ENCODE results near the gene ARHGEF7. TPM values are rescaled to one million over a fixed set of nuclear protein-coding genes. Genes with fewer than 3 reads are reported as not detected.
A peak's percentile ranks its signal among the peaks of the same experiment; 100 is the strongest.

The ARHGEF7 gene
- total RNA-seq, 2 donors from 2014 or later = 55.1 to 64.4 TPM

DNA sequence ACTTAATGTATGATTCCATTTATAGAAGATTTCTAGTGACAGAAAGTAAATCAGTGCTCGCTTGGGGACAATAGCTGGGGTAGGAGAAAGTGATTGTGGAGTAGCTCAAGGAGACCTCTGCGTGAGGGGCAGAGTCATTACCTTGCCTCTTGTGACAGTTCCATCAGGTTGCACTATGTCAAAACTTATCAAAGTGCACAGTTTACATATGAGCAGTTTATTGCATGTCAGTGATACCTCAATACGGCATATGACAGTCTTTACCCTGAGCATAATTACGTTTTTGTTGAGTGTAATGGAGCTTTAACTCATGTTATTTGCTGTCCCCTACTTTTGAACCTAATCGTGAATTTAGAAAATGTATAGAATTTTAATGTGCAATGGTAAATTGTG is 15.0 kb downstream of the ARHGEF7 start:
- DNase-seq = no peak
- H3K9me3 Mint-ChIP-seq = no peaks in the 10 kb centered on the region
- no peak overlapping the region for H3K27ac Mint-ChIP-seq
- no peaks in the 10 kb centered on the region for H3K36me3 Mint-ChIP-seq (ENCODE audit: insufficient read depth in 2 of 2)
- no peak for ATAC-seq (replicated peaks in 1 of 2)
- no peaks in the 10 kb centered on the region for H3K4me1 Mint-ChIP-seq (ENCODE audit: low read depth)
- H3K4me3 Mint-ChIP-seq = no peak overlapping the region
- no peaks in the 10 kb centered on the region for H3K27me3 Mint-ChIP-seq (ENCODE audit: low read depth)

DNA sequence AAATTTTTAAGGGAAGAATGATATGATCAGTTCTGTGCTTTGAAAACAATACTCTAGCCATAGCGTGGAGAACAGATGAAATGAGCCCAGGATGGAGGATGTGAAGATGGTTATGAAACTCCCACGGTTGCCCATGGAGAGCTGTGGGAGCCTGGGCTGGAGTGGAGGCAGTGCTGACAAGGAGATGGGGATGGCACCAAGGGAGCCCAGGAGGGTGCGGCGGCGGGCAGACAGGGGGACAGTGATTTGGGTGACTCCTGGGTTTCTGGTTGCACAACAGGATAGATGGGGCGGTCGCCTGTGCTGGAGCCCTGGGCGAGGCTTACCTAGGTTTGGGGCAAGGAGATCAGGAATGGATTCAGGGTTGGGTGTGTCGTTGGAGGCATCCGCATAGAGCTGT is 15.9 kb downstream of the ARHGEF7 start:
- no peak for ATAC-seq (replicated peaks in 1 of 2)
- DNase-seq = no peak
- H3K36me3 Mint-ChIP-seq (ENCODE audit: insufficient read depth in 2 of 2) = no peaks in the 10 kb centered on the region
- no peaks in the 10 kb centered on the region for H3K27me3 Mint-ChIP-seq (ENCODE audit: low read depth)
- H3K4me1 Mint-ChIP-seq (ENCODE audit: low read depth) = no peaks in the 10 kb centered on the region
- H3K9me3 Mint-ChIP-seq = no peaks in the 10 kb centered on the region
- no peak overlapping the region for H3K27ac Mint-ChIP-seq
- no peak overlapping the region for H3K4me3 Mint-ChIP-seq

DNA sequence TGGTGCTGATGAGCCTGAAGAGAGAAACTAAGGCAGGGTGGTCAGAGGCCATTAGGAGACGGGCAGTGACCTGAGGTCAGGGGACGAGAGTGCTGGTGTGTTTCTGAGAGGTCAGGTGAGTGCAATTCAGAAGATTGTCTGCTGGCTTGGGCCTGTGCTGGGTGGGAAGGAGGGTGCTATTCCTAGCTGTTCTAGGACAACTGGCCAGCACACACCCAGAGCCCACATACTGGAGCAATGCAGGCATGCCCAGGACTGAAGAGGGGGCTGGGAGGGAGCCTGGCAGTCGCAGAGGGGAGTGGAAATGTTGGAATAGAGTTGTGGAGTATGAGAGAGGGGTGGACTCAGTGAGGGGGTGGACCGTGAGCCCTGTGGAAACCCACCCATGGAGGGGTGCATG is 16.5 kb downstream of the ARHGEF7 start:
- Mint-ChIP-seq H3K4me3 (no peak overlapping the region), H3K27ac (no peak overlapping the region), H3K36me3 (ENCODE audit: insufficient read depth in 2 of 2) (no peaks in the 10 kb centered on the region), H3K4me1 (ENCODE audit: low read depth) (no peaks in the 10 kb centered on the region), H3K27me3 (ENCODE audit: low read depth) (peaks cover 2% of the 10 kb centered on the region), H3K9me3 (no peaks in the 10 kb centered on the region)
- DNase-seq = no peak
- no peak for ATAC-seq (replicated peaks in 1 of 2)

DNA sequence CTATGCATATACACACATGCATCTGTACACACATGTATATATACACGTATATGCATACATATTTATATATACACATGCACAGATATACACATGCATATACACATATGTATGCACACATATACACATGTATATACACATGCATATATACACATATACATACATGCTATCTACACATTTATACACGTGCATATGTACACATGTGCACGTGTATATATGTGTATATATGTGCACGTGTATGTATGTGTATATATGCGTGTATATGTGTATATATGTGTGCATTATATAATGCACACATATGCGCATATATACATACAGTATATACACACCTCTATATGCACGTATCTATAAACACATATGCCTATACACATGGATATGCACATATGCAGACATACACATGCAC is 17.8 kb downstream of the ARHGEF7 start:
- H3K36me3 Mint-ChIP-seq (ENCODE audit: insufficient read depth in 2 of 2) = no peaks in the 10 kb centered on the region

DNA sequence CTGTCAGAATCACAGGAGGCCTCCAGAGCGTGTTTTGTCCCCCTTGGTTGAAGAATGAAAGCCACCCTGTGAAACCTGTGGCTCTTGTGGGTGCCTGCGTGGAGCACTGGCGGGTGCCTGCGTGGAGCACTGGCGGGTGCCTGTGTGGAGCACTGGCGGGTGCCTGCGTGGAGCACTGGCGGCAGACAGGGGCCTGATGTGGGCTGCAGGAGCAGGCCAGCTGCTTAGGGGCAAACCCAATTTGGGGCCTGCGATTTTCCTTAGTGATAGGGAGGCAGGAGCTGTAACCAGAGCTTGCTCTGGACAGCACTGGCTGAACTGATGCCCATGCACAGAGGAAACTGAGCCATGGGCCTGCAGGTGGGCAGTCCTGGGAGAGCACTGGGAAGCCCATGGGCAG is 24.3 kb downstream of the ARHGEF7 start:
- Mint-ChIP-seq H3K4me3 (no peak overlapping the region), H3K27me3 (ENCODE audit: low read depth) (peaks cover 22% of the 10 kb centered on the region), H3K27ac (no peak overlapping the region), H3K9me3 (no peaks in the 10 kb centered on the region), H3K4me1 (ENCODE audit: low read depth) (no peaks in the 10 kb centered on the region), H3K36me3 (ENCODE audit: insufficient read depth in 2 of 2) (no peaks in the 10 kb centered on the region)
- DNase-seq (no peak), ATAC-seq (replicated peaks in 1 of 2) (no peak)

More for the DNA sequence above, 17.8 kb downstream of the ARHGEF7 start:
- Mint-ChIP-seq H3K27ac (no peak overlapping the region), H3K4me1 (ENCODE audit: low read depth) (no peaks in the 10 kb centered on the region), H3K9me3 (no peaks in the 10 kb centered on the region), H3K4me3 (no peak overlapping the region), H3K27me3 (ENCODE audit: low read depth) (peaks cover 8% of the 10 kb centered on the region)
- ATAC-seq (replicated peaks in 1 of 2) = no peak
- DNase-seq = no peak

DNA sequence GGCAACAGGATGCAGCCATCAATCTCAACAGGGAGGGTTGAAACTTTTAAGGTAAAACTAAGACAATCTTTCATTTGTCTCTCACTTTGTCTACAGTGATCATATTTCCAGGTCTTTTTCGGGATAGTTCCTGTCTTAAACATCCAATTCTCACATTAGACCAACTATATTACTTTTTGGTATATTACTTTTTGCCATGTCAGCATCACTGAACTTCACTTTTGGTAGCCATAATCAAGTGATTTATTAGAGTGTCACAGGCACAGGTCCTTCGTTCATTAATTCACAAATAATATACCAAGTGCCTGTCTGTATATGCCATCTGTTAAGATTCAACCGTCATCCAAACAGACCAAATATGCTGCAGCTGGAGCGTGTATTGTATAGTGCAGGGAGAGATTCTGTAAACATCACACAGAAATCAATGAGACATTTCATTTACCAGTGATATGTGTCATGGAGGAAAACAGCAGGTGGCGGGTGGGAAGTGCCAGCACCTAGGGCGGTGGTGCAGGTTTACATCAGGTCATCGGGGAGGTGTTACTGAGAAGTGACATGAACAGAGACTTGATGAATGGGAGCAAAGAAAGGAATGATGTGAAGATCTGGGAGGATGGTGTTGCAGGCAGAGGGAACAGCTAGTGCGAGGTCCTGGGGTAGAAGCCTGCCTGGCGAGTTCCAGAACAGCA is 24.9 kb downstream of the ARHGEF7 start:
- Mint-ChIP-seq H3K27ac (no peak overlapping the region), H3K36me3 (ENCODE audit: insufficient read depth in 2 of 2) (no peaks in the 10 kb centered on the region), H3K4me3 (no peak overlapping the region), H3K9me3 (no peaks in the 10 kb centered on the region), H3K4me1 (ENCODE audit: low read depth) (no peaks in the 10 kb centered on the region), H3K27me3 (ENCODE audit: low read depth) (peaks cover 22% of the 10 kb centered on the region)
- DNase-seq = no peak
- no peak for ATAC-seq (replicated peaks in 1 of 2)

DNA sequence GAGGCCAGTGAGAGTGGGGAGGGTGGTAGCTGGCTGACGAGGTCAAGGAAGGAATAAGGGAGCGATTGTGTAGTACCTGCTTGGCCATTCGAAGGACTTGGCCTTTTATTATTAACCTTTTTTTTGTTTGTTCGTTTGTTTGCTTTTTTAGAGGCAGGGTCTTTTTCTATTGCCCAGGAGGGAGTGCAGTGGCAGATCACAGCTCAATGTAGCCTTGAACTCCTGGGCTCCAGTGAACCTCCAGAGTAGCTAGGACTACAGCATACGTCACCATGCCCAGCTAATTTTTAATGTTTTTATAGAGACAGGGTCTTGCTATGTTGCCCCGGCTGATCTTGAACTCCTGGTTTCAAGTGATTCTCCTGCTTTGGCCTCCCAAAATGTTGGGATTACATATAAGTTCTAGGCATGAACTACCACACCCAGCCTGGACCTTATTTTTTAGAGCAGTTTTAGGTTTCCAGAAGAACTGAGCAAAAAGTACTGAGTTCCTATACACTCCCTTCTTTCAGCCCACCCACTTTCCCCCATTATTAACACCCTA is 25.5 kb downstream of the ARHGEF7 start:
- Mint-ChIP-seq H3K4me3 (no peak overlapping the region), H3K4me1 (ENCODE audit: low read depth) (no peaks in the 10 kb centered on the region), H3K27ac (no peak overlapping the region), H3K36me3 (ENCODE audit: insufficient read depth in 2 of 2) (no peaks in the 10 kb centered on the region), H3K9me3 (no peaks in the 10 kb centered on the region), H3K27me3 (ENCODE audit: low read depth) (peaks cover 22% of the 10 kb centered on the region)
- ATAC-seq (replicated peaks in 1 of 2) = no peak
- no peak for DNase-seq

DNA sequence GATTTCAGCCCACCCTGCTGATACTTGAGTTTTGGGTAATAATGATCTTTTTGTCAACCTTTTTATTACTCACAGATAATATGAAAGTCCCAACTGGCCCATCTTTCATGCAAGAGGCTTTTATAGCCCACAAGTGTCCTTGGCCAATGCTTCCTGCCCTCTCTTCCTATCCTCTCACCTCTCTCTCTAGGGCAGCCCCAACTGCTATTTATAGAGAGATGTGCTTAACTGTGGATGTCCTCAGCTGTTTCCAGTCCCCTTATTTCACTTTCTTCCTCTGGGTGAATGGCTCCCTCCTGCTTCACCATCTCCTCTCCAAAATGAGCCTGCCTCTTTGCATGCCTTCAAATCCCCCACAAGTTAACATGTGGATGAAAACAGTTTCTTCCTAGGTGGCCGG is 27.4 kb downstream of the ARHGEF7 start:
- no peak for ATAC-seq (replicated peaks in 1 of 2)

DNA sequence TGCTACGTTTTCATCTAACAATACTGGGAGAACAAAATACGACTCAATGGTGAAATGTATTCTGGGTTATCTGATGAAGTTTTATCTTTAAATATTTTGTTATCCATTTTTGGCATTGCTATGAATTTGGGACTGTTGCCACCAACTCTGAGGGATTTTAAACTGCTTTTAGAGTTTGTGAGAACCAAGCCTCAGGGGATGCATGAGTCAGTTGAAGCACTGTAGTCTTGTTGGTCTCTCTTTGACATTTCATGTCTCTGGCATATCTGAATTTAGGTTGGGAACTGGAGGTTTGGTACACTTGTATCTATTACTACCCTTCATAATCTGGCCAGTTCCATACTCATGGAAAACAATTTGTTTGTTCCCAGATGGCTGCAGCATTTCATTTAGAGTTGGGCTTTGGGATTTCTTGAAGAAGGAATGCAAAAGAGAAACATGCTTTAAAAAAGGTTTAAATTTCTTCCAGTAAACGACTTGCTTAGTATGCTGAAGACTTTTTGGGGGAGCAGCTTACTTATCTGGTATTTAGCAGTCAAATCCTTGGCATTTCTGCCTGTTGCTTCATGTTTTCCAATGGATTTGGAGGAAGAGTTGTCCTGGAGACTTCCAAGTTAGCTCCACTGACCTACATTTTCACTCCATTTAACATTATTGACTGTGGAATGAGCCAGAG is 28.9 kb downstream of the ARHGEF7 start:
- Mint-ChIP-seq H3K9me3 (no peaks in the 10 kb centered on the region), H3K36me3 (ENCODE audit: insufficient read depth in 2 of 2) (no peaks in the 10 kb centered on the region), H3K4me1 (ENCODE audit: low read depth) (no peaks in the 10 kb centered on the region), H3K4me3 (no peak overlapping the region), H3K27ac (no peak overlapping the region), H3K27me3 (ENCODE audit: low read depth) (peaks cover 14% of the 10 kb centered on the region)
- ATAC-seq (replicated peaks in 1 of 2) = no peak
- no peak for DNase-seq

More for the DNA sequence above, 27.4 kb downstream of the ARHGEF7 start:
- Mint-ChIP-seq H3K4me1 (ENCODE audit: low read depth) (no peaks in the 10 kb centered on the region), H3K9me3 (no peaks in the 10 kb centered on the region), H3K36me3 (ENCODE audit: insufficient read depth in 2 of 2) (no peaks in the 10 kb centered on the region), H3K4me3 (no peak overlapping the region), H3K27me3 (ENCODE audit: low read depth) (peaks cover 14% of the 10 kb centered on the region), H3K27ac (no peak overlapping the region)
- no peak for DNase-seq

DNA sequence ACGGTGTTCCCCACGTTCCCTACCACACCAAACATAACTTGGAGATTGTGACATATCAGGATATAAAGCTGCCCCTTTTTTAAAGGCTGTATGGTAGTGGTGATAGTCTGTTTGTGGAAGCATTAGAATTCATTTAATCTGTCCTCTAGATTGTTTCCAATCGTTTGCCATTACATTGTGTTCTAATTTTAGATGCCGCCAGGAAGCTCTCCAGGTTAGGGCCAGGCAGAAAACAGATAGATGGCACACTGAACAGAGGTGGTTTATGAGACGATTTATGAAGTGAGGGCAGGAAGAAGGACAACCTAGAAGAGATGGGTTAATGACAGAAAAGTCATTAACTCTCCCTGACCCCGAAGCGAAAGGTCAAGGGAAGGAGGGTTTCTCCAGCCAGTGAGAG is 30.0 kb downstream of the ARHGEF7 start:
- Mint-ChIP-seq H3K36me3 (ENCODE audit: insufficient read depth in 2 of 2) (no peaks in the 10 kb centered on the region), H3K4me3 (no peak overlapping the region), H3K27me3 (ENCODE audit: low read depth) (peaks cover 14% of the 10 kb centered on the region), H3K9me3 (no peaks in the 10 kb centered on the region), H3K27ac (no peak overlapping the region), H3K4me1 (ENCODE audit: low read depth) (no peaks in the 10 kb centered on the region)
- DNase-seq (no peak), ATAC-seq (replicated peaks in 1 of 2) (no peak)

DNA sequence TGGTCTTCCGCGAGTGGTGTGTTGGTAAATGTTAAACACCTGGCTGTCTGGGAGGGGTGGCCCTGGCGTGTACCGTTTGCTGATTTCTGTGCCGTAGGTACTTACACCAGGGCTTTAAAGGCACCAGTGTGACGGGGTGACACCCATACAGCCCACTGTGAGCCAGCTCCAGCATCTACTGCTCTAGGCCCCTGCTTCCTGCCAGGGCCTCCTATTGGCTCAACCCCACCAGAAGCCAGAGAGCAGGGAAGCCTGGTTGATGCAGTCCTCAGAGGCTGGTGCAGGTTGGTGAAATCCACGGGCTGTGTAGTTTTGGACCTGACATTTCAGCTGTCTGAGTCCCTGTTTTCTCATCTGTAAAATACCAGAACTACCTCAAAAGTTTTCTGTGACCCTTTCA is 30.4 kb downstream of the ARHGEF7 start:
- Mint-ChIP-seq H3K4me1 (ENCODE audit: low read depth) (no peaks in the 10 kb centered on the region), H3K4me3 (no peak overlapping the region), H3K9me3 (no peaks in the 10 kb centered on the region), H3K36me3 (ENCODE audit: insufficient read depth in 2 of 2) (no peaks in the 10 kb centered on the region), H3K27me3 (ENCODE audit: low read depth) (peaks cover 14% of the 10 kb centered on the region), H3K27ac (no peak overlapping the region)
- no peak for ATAC-seq (replicated peaks in 1 of 2)
- DNase-seq = no peak

DNA sequence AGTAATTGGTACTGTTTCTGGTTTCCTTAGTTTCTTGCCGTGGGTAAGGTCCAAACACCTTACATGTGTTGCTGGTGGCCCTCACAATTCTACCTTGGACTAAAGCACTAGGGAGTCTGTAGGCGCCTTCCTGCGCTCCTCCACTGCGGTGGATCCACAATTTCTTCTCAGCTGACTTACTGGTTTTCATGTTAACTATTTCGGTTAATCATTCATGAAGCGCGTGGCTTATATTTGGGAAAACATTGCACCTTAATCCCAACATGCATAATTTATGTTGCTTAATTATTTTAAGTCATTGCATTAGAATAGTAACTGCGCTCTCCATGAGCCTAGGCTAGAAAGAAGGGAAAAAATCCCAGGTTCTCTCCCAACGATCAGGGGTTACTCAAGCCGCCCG is 37.7 kb downstream of the ARHGEF7 start:
- peak overlapping the region; percentile 87 to 93 for H3K4me3 Mint-ChIP-seq
- H3K27ac Mint-ChIP-seq = peak overlapping the region; percentile 89
- ATAC-seq (replicated peaks in 1 of 2) (no peak), DNase-seq (no peak)
- H3K27me3 Mint-ChIP-seq (ENCODE audit: low read depth) = peaks cover 9% of the 10 kb centered on the region
- no peaks in the 10 kb centered on the region for H3K9me3 Mint-ChIP-seq
- peaks cover 2 to 4% of the 10 kb centered on the region in 2 donors for H3K36me3 Mint-ChIP-seq (ENCODE audit: insufficient read depth in 2 of 2)
- peaks cover 32% of the 10 kb centered on the region for H3K4me1 Mint-ChIP-seq (ENCODE audit: low read depth)

DNA sequence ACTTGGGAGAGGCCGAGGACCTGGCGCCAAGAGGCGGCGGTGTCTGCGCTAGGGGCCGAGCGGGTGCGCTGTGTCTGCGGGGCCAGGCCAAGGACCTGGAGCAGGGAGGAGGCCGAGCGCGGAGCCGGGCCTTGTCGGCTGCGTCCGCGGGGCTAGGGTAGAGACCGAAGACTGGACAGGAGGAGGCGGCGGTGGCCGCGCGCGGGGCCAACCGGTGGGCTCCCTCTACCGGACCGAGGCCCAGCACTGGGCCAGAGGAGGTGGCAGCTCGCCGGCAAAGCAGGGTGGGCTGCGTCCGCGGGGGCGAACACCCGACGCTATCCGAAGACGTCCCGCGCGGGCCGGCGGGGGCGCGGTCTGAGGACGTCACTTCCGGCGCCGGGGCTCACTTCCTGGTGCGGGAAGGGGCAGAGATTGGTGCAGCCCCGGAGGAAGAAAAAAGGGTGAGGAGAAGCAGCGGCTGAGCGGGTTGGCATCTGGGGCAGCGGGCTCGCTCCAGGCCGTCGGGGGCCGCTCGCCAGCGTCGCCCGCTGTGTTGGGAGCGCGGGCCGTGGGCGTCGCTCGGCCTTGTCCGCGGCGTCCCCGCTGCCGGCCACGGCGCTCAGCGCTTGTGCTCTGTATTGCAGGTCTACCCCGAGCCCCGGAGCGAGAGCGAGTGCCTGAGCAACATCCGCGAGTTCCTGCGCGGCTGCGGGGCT is 38.3 kb downstream of the ARHGEF7 start:
- H3K4me1 Mint-ChIP-seq (ENCODE audit: low read depth) = peaks cover 32% of the 10 kb centered on the region
- peak; percentile 92 to 93 for ATAC-seq (replicated peaks in 1 of 2)
- H3K36me3 Mint-ChIP-seq (ENCODE audit: insufficient read depth in 2 of 2) = peaks cover 2 to 4% of the 10 kb centered on the region in 2 donors
- H3K27ac Mint-ChIP-seq = peak overlapping the region; percentile 89
- peaks cover 9% of the 10 kb centered on the region for H3K27me3 Mint-ChIP-seq (ENCODE audit: low read depth)
- H3K9me3 Mint-ChIP-seq = no peaks in the 10 kb centered on the region
- peak overlapping the region; percentile 87 to 93 for H3K4me3 Mint-ChIP-seq
- peak; percentile 93 to 96 for DNase-seq
